ENCODE results near the gene OGFR.

Gene OGFR

DNA sequence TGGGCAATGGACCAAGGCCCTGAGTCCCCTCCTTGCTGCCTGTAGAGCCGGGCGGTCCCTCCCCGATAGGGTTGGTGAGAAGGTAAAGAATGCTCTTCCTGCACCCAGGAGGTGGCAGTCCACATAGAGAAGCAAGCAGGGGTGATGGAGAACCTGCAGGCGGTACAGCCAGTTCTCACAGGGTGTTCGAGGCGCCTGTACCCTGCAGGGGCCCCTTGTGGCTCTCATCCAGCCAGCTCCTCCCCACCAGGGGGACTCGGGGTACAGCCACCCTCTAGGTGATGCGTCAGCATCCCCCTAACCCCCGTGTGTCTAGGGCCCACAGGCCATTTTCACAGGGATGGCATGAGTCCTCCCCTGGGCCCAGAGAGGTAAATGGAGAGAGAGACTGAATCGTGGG is 7.1 kb downstream of the OGFR start:
- no peak overlapping the region for H3K4me2 ChIP-seq (ENCODE audit: low read length)
- no peak overlapping the region for H3K4me3 ChIP-seq (ENCODE audit: low read length)
- H3K79me2 ChIP-seq (ENCODE audit: control insufficient read depth, low read length) = peaks cover 21% of the 10 kb centered on the region
- H3K9me2 ChIP-seq (replicated peaks; ENCODE audit: control insufficient read depth, low read length) = no peaks in the 10 kb centered on the region
- H4K20me1 ChIP-seq (ENCODE audit: control insufficient read depth, insufficient read depth, low read depth, low read length) = peaks cover 3% of the 10 kb centered on the region; the same call in 1 of the 2 replicates
- no peak overlapping the region for H3K27ac ChIP-seq (ENCODE audit: low read depth, low read length)
- TF ChIP-seq, protein P1, sequence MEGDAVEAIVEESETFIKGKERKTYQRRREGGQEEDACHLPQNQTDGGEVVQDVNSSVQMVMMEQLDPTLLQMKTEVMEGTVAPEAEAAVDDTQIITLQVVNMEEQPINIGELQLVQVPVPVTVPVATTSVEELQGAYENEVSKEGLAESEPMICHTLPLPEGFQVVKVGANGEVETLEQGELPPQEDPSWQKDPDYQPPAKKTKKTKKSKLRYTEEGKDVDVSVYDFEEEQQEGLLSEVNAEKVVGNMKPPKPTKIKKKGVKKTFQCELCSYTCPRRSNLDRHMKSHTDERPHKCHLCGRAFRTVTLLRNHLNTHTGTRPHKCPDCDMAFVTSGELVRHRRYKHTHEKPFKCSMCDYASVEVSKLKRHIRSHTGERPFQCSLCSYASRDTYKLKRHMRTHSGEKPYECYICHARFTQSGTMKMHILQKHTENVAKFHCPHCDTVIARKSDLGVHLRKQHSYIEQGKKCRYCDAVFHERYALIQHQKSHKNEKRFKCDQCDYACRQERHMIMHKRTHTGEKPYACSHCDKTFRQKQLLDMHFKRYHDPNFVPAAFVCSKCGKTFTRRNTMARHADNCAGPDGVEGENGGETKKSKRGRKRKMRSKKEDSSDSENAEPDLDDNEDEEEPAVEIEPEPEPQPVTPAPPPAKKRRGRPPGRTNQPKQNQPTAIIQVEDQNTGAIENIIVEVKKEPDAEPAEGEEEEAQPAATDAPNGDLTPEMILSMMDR (IDR thresholded peaks at IDR 0.05; ENCODE audit: low read depth, low read length, poor library complexity, severe bottlenecking) = no peak
- TF ChIP-seq EZH2phosphoT487 (IDR thresholded peaks at IDR 0.05; ENCODE audit: borderline replicate concordance, low read length) = no peak
- peaks cover 52% of the 10 kb centered on the region for H3K36me3 ChIP-seq (ENCODE audit: control insufficient read depth, low read length)
- no peaks in the 10 kb centered on the region for H3F3A ChIP-seq (ENCODE audit: control insufficient read depth, insufficient read depth)
- H3K27me3 ChIP-seq (ENCODE audit: control insufficient read depth, low read length) = peaks cover 10% of the 10 kb centered on the region; the same call in 1 of the 2 replicates
- H3K4me1 ChIP-seq (ENCODE audit: control insufficient read depth, low read length) = peaks cover 14% of the 10 kb centered on the region
- H3K9me3 ChIP-seq (ENCODE audit: control insufficient read depth, insufficient read depth, low read length) = no peaks in the 10 kb centered on the region

GRCh38 chr20:62812181-62812906 is 7.7 kb downstream of the OGFR start:
- peaks cover 50% of the 10 kb centered on the region for H3K36me3 ChIP-seq (ENCODE audit: control insufficient read depth, low read length)

GRCh38 chr20:62812907-62813200 is 8.2 kb downstream of the OGFR start:
- Histone ChIP-seq H3K79me2 (ENCODE audit: control insufficient read depth, low read length) (peaks cover 9% of the 10 kb centered on the region), H4K20me1 (ENCODE audit: control insufficient read depth, insufficient read depth, low read depth, low read length) (peaks cover 3% of the 10 kb centered on the region; the same call in 1 of the 2 replicates), H3K9me3 (ENCODE audit: control insufficient read depth, insufficient read depth, low read length) (no peaks in the 10 kb centered on the region), H3K27ac (ENCODE audit: low read depth, low read length) (no peak overlapping the region), H3K27me3 (ENCODE audit: control insufficient read depth, low read length) (peaks cover 14% of the 10 kb centered on the region), H3K4me1 (ENCODE audit: control insufficient read depth, low read length) (peaks cover 5% of the 10 kb centered on the region; the same call in 1 of the 2 replicates), H3F3A (ENCODE audit: control insufficient read depth, insufficient read depth) (no peaks in the 10 kb centered on the region), H3K36me3 (ENCODE audit: control insufficient read depth, low read length) (peaks cover 45% of the 10 kb centered on the region), H3K4me3 (ENCODE audit: low read length) (no peak overlapping the region), H3K4me2 (ENCODE audit: low read length) (no peak overlapping the region), H3K9me2 (replicated peaks; ENCODE audit: control insufficient read depth, low read length) (no peaks in the 10 kb centered on the region)
- TF ChIP-seq, protein P1 (IDR thresholded peaks at IDR 0.05; ENCODE audit: low read depth, low read length, poor library complexity, severe bottlenecking) = no peak
- TF ChIP-seq EZH2phosphoT487 (IDR thresholded peaks at IDR 0.05; ENCODE audit: borderline replicate concordance, low read length) = no peak

More at GRCh38 chr20:62812181-62812906, 7.7 kb downstream of the OGFR start:
- Histone ChIP-seq H4K20me1 (ENCODE audit: control insufficient read depth, insufficient read depth, low read depth, low read length) (peaks cover 3% of the 10 kb centered on the region; the same call in 1 of the 2 replicates), H3K9me2 (replicated peaks; ENCODE audit: control insufficient read depth, low read length) (no peaks in the 10 kb centered on the region), H3K27me3 (ENCODE audit: control insufficient read depth, low read length) (peaks cover 10% of the 10 kb centered on the region; the same call in 1 of the 2 replicates), H3K4me1 (ENCODE audit: control insufficient read depth, low read length) (peaks cover 9% of the 10 kb centered on the region; the same call in 1 of the 2 replicates), H3K9me3 (ENCODE audit: control insufficient read depth, insufficient read depth, low read length) (no peaks in the 10 kb centered on the region), H3K4me2 (ENCODE audit: low read length) (no peak overlapping the region), H3K4me3 (ENCODE audit: low read length) (no peak overlapping the region), H3F3A (ENCODE audit: control insufficient read depth, insufficient read depth) (no peaks in the 10 kb centered on the region), H3K27ac (ENCODE audit: low read depth, low read length) (no peak overlapping the region), H3K79me2 (ENCODE audit: control insufficient read depth, low read length) (peaks cover 14% of the 10 kb centered on the region)
- TF ChIP-seq, protein P1 (IDR thresholded peaks at IDR 0.05; ENCODE audit: low read depth, low read length, poor library complexity, severe bottlenecking) = no peak
- TF ChIP-seq EZH2phosphoT487 (IDR thresholded peaks at IDR 0.05; ENCODE audit: borderline replicate concordance, low read length) = no peak

All from DOHH2 (cell line).